ENCODE results near the gene HIGD2A.

The HIGD2A gene, protein sequence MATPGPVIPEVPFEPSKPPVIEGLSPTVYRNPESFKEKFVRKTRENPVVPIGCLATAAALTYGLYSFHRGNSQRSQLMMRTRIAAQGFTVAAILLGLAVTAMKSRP

DNA sequence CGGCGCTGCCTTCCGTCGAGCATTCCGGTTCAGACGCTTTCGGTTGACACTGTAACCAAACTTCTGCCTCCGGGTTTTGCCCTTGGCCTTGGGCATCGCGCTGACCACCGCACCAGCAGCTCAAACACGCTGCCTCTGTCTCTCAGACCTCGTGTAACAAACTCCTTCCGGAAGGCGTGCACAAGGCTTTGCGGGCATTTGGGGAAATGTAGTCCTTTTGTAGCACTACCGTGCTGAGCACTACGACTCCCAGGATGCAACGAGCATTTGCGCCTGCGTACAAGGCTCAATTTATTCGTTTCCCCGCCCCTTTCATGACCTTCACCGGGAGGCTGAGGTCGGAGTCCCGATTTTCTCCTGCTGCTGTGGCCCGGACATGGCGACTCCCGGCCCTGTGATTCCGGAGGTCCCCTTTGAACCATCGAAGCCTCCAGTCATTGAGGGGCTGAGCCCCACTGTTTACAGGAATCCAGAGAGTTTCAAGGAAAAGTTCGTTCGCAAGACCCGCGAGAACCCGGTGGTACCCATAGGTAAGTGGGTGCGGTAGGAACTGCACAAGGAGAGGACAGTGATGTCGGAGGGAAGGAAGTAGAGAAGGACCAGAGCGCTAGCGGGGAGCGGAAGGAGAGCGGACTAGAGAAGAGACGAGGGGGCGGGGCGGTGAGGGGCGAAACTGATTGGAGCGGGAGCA is at the start of gene HIGD2A, which contains the start of gene NOP16:
TSS of gene HIGD2A (plus strand) at position 308 of the 691 bp plus-strand sequence. CDS start at position 377, 69 bp downstream.
TSS of gene NOP16 (minus strand) at position 155 of the 691 bp plus-strand sequence. CDS start at position 96, 59 bp downstream.
- DNase-seq (ENCODE audit: low read depth in 2 of 2, low spot score in 1 of 2), result peak; percentile 98 to 99

GRCh38 chr5:176339304-176339703 is 49.2 kb upstream of the HIGD2A start:
- DNase-seq (ENCODE audit: low read depth in 2 of 2, low spot score in 1 of 2), result no peak

DNA sequence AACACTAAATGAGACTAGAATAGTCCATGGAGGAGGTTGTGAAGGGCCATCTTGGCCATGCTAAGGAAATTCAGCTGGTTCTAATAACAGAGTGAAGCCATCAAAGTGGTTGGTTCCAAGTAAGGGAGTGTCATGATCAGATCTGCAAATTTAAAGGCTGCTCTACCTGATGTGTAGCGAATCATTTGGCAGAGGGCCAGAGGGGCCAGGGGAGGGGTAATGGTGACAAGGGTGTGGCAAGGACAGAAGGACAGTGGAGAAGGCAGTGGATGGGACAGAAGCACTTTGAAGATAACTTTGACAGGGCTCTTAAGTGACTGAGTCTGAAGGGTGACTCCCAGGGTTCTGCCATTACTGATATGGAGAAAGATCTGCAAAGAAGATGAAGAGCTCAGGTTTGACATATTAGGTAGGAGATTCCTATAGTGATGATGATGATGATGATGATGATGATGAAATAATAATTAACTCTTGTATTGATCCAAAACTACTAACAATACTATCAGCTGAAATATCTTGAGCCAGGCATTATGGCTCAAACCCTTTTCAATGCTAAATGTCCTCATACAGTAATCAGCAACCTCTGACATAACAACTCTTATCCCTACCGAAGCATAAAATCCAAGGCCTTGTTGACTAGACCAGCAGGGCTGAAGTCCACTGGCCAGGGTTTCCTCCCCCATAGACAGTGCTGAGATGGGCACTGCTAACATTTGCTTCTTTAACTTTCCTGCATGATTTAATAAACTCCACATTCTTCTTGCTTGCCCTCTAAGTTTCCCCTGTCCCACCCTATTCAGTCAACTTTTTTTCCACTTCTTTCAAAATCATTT is 47.0 kb upstream of the HIGD2A start:
- no peak for DNase-seq (ENCODE audit: low read depth in 2 of 2, low spot score in 1 of 2)

DNA sequence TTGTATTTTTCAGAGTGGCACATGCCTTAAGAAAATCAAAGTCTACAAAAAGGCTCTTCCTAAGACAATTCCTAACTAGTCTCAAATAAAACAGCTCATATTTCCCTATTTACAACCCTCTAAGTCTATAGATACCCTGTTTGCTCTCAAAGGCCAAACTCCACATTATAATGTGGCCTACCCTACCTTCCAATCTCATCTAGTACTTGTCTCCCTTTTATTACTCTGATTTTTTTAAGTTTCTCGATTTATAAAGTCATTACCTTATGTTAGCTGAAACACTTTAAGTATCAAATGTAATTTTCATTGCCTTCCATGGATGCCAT is 46.4 kb upstream of the HIGD2A start:
- no peak for DNase-seq (ENCODE audit: low read depth in 2 of 2, low spot score in 1 of 2)

DNA sequence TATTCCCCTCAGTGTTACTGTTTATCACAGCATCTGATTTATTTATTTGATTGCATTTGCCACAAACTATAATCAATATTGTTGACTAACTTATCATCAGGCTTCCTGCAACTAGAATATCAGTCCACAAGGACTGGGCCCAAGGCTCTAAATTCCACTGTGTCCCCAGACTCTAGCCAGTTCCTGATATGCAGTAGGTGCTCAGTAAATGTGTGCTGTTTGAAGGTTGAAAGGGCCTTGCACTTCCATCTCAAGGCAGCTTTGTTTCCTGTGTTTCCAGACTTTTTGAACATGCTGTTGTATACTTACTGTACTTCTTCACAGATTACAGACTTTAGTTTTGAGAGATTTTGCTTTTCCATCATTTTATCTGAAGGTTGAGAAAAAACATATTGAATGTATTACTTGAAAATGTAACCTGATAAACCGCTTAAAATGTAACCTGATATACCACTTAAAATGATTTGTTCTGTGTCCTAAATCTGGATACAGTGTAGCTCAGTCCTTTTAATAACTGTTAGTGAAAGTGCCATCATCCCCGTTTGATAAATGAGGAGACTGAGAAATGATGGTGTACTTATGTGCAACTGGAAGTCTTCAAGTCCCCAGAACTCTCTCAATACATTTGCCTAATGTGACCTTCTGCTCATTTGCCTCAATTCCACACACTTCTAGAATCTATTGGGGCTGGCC is 45.6 kb upstream of the HIGD2A start:
- no peak for DNase-seq (ENCODE audit: low read depth in 2 of 2, low spot score in 1 of 2)

DNA sequence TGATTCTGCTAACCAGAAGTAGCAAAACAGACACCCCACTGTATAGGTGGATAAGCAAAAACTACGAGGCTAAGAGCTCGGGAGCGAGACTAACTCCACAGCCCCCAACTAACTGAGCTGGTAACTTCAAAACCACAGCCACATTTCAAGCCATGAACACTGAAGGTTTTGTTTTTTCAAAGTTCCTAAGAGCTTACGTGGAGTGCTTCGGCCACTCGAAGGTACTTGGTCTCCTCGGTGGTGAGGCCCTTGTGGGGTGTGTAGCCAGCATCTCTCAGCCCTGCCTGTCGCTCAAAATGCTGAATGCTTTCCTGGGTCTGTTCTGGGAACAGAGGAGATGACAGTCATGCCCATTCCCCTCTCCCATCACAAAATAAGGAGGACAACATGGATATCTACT is 38.1 kb upstream of the HIGD2A start:
- DNase-seq (ENCODE audit: low read depth in 2 of 2, low spot score in 1 of 2), result no peak

GRCh38 chr5:176352116-176352878 is 36.3 kb upstream of the HIGD2A start:
- DNase-seq (ENCODE audit: low read depth in 2 of 2, low spot score in 1 of 2), result no peak

DNA sequence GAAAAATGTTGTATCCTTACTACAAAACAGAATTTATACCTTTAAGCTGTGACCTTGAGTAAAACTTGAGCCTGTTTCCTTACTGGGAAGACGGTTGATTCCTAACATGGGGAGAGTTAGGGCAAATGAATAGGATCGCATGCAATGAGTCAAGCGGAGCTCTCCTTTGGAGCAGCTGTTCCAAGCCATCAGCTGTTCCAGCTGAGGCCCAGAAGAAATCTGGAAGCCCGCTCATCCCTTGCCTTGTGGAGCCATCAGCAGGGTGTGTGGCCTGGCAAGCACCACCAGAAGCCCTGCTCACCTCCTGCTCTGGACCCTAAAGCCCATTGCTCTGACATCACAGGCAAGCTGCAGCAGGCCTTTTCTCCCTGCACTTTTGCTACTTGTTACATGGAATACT is 35.0 kb upstream of the HIGD2A start:
- DNase-seq (ENCODE audit: low read depth in 2 of 2, low spot score in 1 of 2), result no peak

- DNase-seq (ENCODE audit: low read depth in 2 of 2, low spot score in 1 of 2), result no peak
Observed at GRCh38 chr5:176355400-176356178, 33.0 kb upstream of the HIGD2A start.

DNA sequence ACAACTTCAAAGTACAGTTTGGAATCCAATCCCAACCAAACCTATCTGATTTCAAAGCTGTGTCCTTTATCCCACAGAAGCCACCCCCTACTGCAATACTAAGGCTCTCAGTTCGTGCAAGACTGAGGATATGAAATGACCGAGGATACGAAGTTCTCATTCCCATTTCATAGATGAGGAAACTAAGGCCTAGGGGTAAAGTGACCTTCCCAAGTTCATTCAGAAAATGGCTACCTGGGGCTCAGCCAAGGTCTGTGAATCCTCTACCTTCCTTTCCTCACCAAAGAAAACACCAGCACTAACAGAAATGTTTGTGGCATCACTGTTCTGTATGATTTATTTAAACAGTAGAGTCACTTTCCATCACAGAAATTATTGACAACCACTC is 32.4 kb upstream of the HIGD2A start:
- no peak for DNase-seq (ENCODE audit: low read depth in 2 of 2, low spot score in 1 of 2)

- no peak for DNase-seq (ENCODE audit: low read depth in 2 of 2, low spot score in 1 of 2)
Observed at GRCh38 chr5:176359658-176360057, 28.9 kb upstream of the HIGD2A start.

DNA sequence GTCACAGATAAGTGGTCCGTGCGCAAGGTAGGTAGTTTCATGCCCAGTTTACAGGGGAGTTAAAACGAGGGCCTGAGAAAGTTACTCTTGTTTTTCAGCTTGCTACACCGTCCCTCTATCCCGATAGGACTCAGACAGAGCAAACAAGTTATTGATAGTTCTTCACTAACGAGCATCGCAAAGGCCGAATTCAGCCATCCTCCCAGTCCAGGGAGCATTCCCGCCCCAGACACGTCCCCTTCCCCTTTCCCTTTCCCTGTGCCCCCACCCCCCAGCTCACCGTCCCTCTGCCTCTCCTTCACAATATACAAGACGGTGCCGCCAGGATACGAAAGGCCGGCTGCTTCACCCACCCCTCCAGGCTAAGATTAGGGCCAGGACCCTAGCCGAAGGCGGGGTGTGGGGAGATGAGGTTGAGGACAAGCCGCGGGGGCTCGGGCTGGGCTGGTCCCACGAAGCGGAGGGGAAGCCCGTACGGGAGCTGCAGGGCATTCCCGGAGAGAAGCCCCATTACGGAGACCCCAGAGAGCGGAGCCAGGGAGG is 27.6 kb upstream of the HIGD2A start:
- DNase-seq (ENCODE audit: low read depth in 2 of 2, low spot score in 1 of 2), result no peak

DNA sequence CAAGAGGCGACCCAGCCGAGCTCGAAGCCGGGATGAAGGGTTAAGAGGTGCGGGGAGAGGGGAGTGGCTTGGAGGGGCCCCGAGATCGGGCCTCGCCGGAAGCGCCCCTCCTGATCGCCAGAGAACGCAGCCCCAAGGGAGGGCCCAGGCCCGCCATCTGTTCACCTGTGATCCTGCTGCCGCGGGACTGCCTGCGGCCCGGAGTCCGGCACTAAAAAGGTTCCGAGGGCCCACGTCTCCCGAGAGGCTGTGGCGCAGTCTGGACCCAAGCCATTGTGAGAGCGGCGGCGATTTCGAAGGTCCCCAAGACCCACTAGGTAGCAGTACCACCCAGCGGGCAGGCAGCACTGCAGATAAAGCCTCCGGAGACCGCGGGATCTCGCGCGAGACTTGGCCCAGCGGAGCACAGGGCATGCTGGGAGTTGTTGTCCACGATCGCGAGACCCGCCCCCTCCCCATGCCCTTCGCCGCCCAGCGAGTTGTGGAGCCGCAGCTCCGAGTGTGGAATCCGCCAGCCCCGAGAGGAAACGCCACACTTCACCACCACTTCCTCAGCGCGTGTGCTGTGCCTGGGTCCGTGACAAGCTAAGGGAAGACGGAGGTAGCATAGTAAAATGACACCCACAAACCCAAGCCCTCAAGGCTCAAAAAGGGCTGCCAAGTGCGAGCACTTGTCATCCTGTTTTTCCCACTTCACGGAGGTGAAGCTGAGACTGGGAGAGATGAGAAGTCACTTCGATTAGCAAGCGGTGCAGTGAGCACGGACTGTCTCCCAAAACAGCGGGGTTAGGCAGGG is 26.9 kb upstream of the HIGD2A start, which contains the start of gene KIAA1191:
TSS of gene KIAA1191 (minus strand) at position 328 of the 796 bp plus-strand sequence. CDS start 2,256 bp downstream, outside the sequence.
- DNase-seq (ENCODE audit: low read depth in 2 of 2, low spot score in 1 of 2), result peak; percentile 78 to 89

DNA sequence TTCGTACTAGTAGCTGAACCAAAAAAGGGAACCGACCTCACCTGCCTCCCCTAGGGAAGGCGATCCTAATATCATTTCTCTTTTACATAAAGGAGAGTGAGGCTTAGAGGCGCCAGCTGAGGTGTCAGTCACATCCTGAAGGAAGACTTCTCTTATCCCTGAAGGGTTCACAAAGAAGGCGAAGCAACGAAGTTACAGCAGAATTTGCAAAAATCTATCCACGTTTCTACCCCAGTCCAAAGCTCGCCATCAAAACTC is 26.4 kb upstream of the HIGD2A start:
- DNase-seq (ENCODE audit: low read depth in 2 of 2, low spot score in 1 of 2), result no peak

DNA sequence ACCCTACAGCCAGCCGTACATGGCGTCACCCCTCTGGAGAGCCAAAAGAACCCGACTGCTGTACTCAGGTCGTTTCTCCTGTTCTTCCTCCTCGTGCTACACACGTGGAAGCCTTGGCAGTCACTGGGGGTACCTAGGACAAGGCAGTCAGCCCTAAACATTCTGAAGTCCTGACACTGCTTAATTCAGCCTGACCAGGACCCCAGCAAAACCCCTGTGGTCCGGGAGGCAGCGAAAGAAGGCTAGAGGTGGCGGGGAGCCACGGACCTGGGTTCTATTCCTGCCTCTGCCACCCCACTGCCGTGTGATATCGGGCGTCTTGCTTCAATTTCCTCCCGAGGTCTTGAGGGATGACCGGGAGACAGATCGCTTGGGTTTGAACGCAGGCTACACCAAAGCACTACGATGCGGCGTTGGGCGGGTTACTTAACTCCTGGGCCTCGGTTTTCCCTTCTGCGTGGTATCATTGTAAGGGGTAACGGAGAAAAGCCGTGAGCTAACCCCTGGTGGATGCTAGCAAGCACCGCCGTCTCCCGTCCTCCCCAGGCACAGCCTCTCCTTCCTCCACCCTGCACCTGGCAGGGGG is 23.7 kb upstream of the HIGD2A start:
- DNase-seq (ENCODE audit: low read depth in 2 of 2, low spot score in 1 of 2), result no peak

- DNase-seq (ENCODE audit: low read depth in 2 of 2, low spot score in 1 of 2), result peak; percentile 27 to 29
Observed at GRCh38 chr5:176365351-176366231, 23.0 kb upstream of the HIGD2A start, which contains the start of gene ARL10. Gene ARL10, plus strand, starts transcription at chr5:176365487. Its CDS starts 77 bp downstream, at chr5:176365564.

- DNase-seq (ENCODE audit: low read depth in 2 of 2, low spot score in 1 of 2), result no peak
Observed at GRCh38 chr5:176366232-176366894, 22.2 kb upstream of the HIGD2A start.
